Body of pancreas (tissue), 4 donors: ENCODE data around the gene C6orf136.

ENCODE experiments used
- CTCF ChIP-seq, 7 experiments: fragments of 450-650 bp in 4 of 7; fragments of 200-600 bp in 3 of 7; sonication (generic) in 3 of 7; IDR thresholded peaks; one replicate each; pipeline ENCODE4 v1.5.1; 2016 to 2019; ENCODE audit warnings: antibody characterized with exemption in 7 of 7
- POLR2A ChIP-seq, 3 donors: fragments of 450-650 bp; IDR thresholded peaks; one replicate each; pipeline ENCODE4 v1.6.1; 2016; ENCODE audit warnings: antibody characterized with exemption in 3 of 3, mild to moderate bottlenecking in 2 of 3

- peak in 2 of 3 donors; percentile 6 to 18 for TF ChIP-seq POLR2A (IDR thresholded peaks at IDR 0.05)
- TF ChIP-seq CTCF (IDR thresholded peaks at IDR 0.05) = no peak
Measured at GRCh38 chr6:30612687-30613248, 34.2 kb upstream of the C6orf136 start.
